ENCODE data around the gene S100B. TPM values are rescaled to one million over a fixed set of nuclear protein-coding genes. Genes with fewer than 3 reads are reported as not detected.

S100B gene
- total and polyA plus RNA-seq, 2 of the 8 experiments (the other 6 are each of a cell fraction or from before 2014, with no cell fraction given), result 0.36 to 0.69 TPM

DNA sequence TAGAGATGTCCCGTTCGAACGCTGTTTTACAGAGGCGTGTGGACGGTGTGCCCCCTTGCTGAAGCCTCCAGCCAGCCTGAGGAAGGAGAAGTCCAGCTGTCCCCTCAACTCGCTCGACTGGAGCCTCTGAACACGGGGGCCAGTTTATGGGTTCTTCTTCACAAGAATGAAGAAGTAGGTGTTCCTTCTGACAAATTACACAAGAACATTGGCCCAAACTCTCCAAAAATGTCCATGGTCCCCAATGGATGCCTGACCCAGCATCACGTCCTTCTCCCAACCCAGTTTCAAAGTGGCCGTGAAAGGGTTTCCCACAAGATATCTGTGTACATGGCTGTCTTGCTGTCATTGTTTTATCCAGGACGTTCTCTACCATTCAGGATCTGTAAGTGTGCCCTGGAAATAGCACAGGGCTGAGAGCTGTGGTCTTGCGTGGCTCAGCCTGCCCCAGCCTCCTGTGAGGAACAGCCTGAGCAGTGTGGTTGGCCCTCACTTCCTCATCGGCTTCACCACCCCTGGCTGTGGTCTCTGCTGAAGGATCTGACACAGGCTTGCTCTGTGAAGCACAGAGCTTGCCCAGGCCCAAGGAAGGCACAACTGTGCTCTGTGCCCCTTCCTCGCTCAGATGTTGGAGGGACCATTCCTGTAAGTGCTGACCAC, 1.0 kb upstream of the S100B start (continued):
- TF ChIP-seq, protein P1, sequence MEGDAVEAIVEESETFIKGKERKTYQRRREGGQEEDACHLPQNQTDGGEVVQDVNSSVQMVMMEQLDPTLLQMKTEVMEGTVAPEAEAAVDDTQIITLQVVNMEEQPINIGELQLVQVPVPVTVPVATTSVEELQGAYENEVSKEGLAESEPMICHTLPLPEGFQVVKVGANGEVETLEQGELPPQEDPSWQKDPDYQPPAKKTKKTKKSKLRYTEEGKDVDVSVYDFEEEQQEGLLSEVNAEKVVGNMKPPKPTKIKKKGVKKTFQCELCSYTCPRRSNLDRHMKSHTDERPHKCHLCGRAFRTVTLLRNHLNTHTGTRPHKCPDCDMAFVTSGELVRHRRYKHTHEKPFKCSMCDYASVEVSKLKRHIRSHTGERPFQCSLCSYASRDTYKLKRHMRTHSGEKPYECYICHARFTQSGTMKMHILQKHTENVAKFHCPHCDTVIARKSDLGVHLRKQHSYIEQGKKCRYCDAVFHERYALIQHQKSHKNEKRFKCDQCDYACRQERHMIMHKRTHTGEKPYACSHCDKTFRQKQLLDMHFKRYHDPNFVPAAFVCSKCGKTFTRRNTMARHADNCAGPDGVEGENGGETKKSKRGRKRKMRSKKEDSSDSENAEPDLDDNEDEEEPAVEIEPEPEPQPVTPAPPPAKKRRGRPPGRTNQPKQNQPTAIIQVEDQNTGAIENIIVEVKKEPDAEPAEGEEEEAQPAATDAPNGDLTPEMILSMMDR (IDR thresholded peaks at IDR 0.05; ENCODE audit: control extremely low read depth in 1 of 3, insufficient read depth in 1 of 3, low read depth in 1 of 3, low read length in 3 of 3), result no peak
- TF ChIP-seq EGR1 (IDR thresholded peaks at IDR 0.05; ENCODE audit: borderline replicate concordance, low read depth, low read length) (no peak), RFX5 (IDR thresholded peaks at IDR 0.05; ENCODE audit: borderline replicate concordance, low read depth, low read length) (no peak)
- TF ChIP-seq, protein P2, sequence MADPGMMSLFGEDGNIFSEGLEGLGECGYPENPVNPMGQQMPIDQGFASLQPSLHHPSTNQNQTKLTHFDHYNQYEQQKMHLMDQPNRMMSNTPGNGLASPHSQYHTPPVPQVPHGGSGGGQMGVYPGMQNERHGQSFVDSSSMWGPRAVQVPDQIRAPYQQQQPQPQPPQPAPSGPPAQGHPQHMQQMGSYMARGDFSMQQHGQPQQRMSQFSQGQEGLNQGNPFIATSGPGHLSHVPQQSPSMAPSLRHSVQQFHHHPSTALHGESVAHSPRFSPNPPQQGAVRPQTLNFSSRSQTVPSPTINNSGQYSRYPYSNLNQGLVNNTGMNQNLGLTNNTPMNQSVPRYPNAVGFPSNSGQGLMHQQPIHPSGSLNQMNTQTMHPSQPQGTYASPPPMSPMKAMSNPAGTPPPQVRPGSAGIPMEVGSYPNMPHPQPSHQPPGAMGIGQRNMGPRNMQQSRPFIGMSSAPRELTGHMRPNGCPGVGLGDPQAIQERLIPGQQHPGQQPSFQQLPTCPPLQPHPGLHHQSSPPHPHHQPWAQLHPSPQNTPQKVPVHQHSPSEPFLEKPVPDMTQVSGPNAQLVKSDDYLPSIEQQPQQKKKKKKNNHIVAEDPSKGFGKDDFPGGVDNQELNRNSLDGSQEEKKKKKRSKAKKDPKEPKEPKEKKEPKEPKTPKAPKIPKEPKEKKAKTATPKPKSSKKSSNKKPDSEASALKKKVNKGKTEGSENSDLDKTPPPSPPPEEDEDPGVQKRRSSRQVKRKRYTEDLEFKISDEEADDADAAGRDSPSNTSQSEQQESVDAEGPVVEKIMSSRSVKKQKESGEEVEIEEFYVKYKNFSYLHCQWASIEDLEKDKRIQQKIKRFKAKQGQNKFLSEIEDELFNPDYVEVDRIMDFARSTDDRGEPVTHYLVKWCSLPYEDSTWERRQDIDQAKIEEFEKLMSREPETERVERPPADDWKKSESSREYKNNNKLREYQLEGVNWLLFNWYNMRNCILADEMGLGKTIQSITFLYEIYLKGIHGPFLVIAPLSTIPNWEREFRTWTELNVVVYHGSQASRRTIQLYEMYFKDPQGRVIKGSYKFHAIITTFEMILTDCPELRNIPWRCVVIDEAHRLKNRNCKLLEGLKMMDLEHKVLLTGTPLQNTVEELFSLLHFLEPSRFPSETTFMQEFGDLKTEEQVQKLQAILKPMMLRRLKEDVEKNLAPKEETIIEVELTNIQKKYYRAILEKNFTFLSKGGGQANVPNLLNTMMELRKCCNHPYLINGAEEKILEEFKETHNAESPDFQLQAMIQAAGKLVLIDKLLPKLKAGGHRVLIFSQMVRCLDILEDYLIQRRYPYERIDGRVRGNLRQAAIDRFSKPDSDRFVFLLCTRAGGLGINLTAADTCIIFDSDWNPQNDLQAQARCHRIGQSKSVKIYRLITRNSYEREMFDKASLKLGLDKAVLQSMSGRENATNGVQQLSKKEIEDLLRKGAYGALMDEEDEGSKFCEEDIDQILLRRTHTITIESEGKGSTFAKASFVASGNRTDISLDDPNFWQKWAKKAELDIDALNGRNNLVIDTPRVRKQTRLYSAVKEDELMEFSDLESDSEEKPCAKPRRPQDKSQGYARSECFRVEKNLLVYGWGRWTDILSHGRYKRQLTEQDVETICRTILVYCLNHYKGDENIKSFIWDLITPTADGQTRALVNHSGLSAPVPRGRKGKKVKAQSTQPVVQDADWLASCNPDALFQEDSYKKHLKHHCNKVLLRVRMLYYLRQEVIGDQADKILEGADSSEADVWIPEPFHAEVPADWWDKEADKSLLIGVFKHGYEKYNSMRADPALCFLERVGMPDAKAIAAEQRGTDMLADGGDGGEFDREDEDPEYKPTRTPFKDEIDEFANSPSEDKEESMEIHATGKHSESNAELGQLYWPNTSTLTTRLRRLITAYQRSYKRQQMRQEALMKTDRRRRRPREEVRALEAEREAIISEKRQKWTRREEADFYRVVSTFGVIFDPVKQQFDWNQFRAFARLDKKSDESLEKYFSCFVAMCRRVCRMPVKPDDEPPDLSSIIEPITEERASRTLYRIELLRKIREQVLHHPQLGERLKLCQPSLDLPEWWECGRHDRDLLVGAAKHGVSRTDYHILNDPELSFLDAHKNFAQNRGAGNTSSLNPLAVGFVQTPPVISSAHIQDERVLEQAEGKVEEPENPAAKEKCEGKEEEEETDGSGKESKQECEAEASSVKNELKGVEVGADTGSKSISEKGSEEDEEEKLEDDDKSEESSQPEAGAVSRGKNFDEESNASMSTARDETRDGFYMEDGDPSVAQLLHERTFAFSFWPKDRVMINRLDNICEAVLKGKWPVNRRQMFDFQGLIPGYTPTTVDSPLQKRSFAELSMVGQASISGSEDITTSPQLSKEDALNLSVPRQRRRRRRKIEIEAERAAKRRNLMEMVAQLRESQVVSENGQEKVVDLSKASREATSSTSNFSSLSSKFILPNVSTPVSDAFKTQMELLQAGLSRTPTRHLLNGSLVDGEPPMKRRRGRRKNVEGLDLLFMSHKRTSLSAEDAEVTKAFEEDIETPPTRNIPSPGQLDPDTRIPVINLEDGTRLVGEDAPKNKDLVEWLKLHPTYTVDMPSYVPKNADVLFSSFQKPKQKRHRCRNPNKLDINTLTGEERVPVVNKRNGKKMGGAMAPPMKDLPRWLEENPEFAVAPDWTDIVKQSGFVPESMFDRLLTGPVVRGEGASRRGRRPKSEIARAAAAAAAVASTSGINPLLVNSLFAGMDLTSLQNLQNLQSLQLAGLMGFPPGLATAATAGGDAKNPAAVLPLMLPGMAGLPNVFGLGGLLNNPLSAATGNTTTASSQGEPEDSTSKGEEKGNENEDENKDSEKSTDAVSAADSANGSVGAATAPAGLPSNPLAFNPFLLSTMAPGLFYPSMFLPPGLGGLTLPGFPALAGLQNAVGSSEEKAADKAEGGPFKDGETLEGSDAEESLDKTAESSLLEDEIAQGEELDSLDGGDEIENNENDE (IDR thresholded peaks at IDR 0.05; ENCODE audit: insufficient replicate concordance, low read length), result no peak

Data from H1 (cell line).